RPMI8226 (cell line): ENCODE measurements around the gene MYCBPAP.

ENCODE experiments used
- DNase-seq: peaks from one replicate; pipeline ENCODE4 v3.0.0-alpha.2; 2015

MYCBPAP gene

DNA sequence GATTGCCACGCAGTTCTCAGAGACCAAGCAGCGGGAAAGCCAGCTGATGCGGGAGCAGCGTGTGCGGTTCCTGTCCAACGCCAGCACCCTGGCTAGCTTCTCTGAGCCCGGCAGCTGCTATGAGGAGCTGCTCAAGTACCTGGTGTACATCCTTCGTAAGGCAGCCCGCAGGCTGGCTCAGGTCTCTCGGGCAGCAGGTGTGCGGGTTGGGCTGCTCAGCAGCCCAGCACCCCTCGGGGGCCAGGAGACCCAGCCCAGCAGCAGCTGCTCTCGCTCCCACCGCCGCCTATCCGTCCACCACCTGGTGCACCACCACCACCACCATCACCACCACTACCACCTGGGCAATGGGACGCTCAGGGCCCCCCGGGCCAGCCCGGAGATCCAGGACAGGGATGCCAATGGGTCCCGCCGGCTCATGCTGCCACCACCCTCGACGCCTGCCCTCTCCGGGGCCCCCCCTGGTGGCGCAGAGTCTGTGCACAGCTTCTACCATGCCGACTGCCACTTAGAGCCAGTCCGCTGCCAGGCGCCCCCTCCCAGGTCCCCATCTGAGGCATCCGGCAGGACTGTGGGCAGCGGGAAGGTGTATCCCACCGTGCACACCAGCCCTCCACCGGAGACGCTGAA lies 67.5 kb downstream of the MYCBPAP start:
- DNase-seq = peak; percentile 53

GRCh38 chr17:50576864-50577263 lies 68.6 kb downstream of the MYCBPAP start:
- no peak for DNase-seq

DNA sequence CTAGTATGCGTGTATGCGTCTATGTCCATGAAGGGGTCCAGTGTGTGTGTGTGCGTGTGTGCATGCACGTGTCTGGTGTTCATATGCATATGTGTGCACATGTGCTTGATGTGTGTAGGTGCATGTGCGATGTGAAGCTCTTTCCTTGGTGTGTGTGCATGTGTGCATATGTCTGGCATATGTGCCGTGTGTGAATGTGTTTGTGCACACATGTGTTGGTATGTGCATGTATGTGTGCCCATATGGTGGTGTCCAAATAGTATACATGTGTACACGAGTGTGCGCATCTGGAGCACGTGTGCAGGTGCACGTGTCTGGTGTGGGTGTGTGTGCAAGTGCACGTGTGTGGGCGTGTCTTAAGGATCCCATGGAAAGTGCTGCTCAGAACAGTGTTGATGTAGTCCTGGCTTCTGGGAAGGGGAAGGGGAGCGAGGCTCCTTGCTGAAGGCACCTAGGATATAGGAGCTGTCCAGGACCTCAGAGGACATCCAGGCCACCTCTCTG lies 69.3 kb downstream of the MYCBPAP start:
- no peak for DNase-seq

- no peak for DNase-seq
Observed at GRCh38 chr17:50578173-50578572, 69.9 kb downstream of the MYCBPAP start.

GRCh38 chr17:50579399-50579798 lies 71.2 kb downstream of the MYCBPAP start:
- DNase-seq = no peak

DNA sequence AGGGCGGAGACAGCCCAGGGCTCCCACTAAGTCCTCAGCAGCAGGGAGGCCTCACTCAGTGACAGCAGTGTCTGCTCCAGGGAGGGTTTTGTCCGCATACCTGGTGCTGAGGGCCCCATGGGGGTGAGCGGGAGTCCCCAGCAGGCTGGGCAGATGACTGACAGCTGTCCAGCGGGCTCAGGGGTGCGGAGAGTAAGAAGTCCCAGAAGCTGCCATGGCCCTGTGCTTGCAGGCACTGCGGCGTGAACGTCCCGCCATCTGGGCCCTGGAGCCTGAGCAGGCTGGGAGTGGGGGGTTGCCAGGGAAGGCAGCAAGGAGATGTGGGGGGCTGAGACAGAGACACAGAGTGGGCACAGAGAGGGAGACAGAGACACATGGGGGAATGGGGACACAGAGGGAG lies 72.4 kb downstream of the MYCBPAP start:
- DNase-seq = no peak
